ENCODE results near the gene DDX1.

DNA sequence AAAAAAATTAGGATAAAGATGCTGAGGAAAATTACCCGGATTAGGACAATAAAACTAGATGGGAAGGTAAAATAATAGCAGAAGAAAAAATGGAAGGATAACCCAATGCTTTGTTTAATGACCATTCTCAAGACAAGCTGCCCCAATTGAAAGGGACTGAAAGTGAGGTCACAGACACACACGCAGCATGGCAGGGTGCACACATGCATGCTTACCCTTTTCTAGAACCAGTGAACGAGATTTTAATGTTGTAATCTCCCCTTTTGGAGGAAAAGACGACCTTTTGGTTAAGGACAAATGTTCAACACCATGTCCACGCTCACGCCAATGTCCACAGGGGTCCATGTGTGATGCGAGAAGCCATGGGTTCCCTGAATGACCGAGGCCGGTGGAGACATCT is 70.9 kb downstream of the DDX1 start:
- no peak for TF ChIP-seq POLR2A (IDR thresholded peaks at IDR 0.05; ENCODE audit: low read depth, low read length)
- TF ChIP-seq POLR2AphosphoS5 (IDR thresholded peaks at IDR 0.05; ENCODE audit: low read depth, low read length) = no peak
- TF ChIP-seq TAF1 (IDR thresholded peaks at IDR 0.05; ENCODE audit: low read depth, low read length) = no peak
- TF ChIP-seq SPI1 (IDR thresholded peaks at IDR 0.05; ENCODE audit: low read depth, low read length) = no peak
- no peak for TF ChIP-seq POU2F2 (IDR thresholded peaks at IDR 0.05; ENCODE audit: low read depth, low read length)
